Vagina (tissue), 2 donors: ENCODE measurements around the gene OCSTAMP.

Experiments used
- CTCF ChIP-seq, 3 experiments: fragments of 450-650 bp in 2 of 3; fragments of 200-600 bp in 1 of 3; sonication (generic) in 1 of 3; IDR thresholded peaks; one replicate each; pipeline ENCODE4 v1.5.1; 2017 to 2019; ENCODE audit warnings: antibody characterized with exemption in 3 of 3, mild to moderate bottlenecking in 2 of 3, moderate library complexity in 2 of 3
- POLR2A ChIP-seq, 2 donors: fragments of 450-650 bp; IDR thresholded peaks; one replicate each; pipeline ENCODE4 v1.6.1; 2017; ENCODE audit warnings: antibody characterized with exemption in 2 of 2, mild to moderate bottlenecking in 2 of 2, moderate library complexity in 2 of 2

DNA sequence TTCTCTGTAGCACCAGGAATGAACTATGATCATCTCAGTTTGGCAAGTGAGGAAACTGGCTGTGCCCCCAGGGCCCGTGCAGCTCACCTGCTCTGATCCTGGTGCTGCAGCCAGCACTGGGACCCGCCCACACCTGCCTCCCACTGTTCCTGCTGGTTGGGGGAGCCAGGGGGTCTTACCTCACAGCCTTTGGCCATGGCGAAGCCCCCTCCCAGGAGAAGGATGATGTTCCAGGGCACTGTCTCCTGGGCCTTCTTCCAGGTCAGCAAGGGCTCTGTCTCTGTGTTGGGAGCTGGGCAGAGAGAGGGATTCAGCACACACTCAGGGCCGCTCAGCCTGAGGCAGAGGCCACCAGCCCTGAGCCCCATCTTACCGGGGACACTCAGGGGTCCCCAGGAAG is 24.9 kb upstream of the OCSTAMP start:
- no peak for TF ChIP-seq CTCF (IDR thresholded peaks at IDR 0.05)
- no peak for TF ChIP-seq POLR2A (IDR thresholded peaks at IDR 0.05)
